GM10847 (cell line): Measurements from ENCODE around the gene RNF26.

ENCODE experiments used
- POLR2A ChIP-seq: IDR thresholded peaks from 2 replicates; pipeline ENCODE4 v1.6.1; 2011; ENCODE audit not compliant: insufficient read length; ENCODE audit errors: extremely low read depth

RNF26 gene

DNA sequence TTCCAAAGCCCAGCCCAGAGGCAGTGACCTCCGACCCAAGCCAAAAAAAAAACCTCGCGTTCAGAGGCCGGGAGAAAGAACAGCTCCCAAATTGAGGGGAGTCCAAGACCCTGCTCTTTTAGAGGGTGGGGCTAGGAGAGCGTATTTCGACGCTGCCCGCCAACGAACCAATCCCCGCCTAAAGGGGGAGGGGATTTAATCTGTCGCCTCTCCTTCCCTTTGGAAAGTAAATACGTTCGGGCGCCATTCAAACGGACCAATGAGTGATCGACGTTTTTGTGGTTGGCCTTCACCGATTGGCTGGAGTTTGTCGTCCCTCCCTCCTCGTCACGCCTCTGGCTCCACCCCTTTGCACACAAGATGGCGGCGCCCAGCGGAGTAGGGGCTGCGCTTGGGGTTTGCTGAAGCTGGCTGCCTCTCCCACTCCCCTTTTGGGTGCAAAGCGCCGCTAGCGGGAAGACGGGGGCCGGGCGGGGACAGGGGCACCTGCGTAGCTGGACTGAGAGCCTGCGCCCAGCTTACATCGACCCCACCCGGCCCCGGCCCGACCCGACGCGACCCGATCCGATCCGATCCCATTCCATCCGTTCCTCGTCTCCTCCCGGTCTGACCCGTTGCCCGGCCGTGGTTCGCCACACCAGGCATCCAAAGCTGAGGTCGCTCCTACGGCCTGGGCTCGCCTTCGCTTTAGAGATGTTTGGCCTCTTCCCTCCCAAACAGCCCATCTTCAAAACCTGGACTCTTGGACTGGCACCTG lies at the start of gene RNF26:
Gene RNF26, plus strand, starts transcription at position 354 of the 757 bp plus-strand sequence. CDS start 596 bp downstream, outside the sequence.
- TF ChIP-seq POLR2A, result peak; percentile 68

- no peak for TF ChIP-seq POLR2A
Observed at GRCh38 chr11:119285431-119285830, 48.9 kb upstream of the RNF26 start.

DNA sequence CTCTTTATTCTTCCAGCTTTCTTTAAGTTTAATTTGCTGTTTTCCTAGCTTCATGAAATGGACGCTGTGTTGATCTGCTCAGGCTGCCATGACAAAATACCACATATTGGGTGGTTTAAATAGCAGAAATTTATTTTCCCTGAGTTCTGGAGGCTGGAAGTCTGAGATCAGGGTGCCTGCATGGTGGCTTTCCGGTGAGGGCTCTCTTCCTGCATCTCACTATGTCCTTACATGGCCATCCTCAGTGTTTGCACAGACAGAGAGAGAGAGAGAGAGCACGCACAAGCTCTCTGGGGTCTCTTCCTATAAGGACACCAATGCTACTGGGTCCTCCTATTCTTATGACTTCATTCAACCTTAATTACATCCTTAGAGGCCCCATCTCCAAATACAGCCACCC lies 46.1 kb upstream of the RNF26 start:
- no peak for TF ChIP-seq POLR2A

DNA sequence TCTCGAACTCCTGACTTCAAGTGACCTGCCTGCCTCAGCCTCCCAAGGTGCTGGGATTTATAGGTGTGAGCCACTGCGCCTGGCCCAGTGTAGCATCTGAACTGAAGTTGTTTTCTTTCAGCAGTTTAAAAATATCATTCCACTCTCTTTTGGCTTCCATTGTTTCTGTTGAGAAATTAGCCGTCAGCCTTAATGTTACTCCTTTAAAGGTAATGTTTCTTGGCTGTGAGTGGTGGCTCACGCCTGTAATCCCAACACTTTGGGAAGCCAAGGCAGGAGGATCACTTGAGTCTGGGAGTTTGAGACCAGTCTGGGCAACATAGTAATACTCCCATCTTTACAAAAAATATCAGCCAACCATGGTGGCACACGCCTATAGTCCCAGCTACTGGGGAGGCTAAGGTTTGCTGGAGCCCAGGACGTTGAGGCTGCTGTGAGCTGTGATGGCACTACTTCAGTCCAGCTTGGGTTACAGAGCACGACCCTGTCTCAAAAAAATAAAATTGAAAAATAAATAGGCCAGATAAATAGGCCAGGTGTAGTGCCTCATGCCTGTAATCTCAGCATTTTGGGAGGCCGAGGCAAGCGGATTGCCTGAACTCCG lies 43.3 kb upstream of the RNF26 start:
- TF ChIP-seq POLR2A, result no peak

DNA sequence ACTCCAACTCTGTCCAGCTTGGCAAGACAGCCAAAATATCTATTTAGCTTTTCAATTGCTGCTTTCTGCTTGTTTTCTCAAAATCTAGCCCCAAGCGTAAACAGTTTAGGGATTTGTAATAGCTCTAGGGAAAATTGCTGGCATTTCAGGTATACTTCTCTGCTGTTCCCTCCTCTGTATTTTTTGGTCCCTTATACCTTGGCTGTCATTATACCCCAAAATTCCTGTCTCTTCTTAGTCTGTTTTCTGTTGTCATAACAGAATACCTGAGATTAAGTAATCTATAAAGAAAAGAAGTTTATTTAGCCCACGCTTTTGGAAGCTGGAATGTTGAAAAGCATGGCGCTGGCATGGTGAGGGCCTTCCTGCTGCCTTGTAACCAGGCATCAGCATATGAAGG lies 40.9 kb upstream of the RNF26 start:
- TF ChIP-seq POLR2A, result no peak

GRCh38 chr11:119295178-119295577 lies 39.1 kb upstream of the RNF26 start:
- no peak for TF ChIP-seq POLR2A

GRCh38 chr11:119297938-119298337 lies 36.4 kb upstream of the RNF26 start:
- TF ChIP-seq POLR2A, result no peak

DNA sequence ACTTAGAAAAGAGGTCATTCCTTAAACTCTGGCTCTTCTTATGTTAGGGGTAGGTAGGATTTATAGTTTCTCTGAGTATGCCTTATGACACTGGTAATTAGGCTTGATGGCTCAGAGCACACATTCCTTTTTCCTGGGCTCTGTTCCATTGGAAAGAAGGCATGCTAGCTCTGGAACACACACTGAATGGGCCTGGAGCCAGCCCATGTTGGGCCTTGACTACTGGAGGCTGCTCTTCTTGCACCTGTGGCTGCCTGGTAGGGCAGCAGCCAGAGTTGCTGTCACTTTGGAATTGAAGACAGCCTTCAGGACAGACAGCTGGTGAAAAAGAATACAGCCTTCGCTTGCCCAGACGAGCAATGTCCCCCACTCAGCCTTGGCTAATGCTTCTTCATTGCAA lies 35.6 kb upstream of the RNF26 start:
- no peak for TF ChIP-seq POLR2A

GRCh38 chr11:119299416-119299815 lies 34.9 kb upstream of the RNF26 start:
- TF ChIP-seq POLR2A, result no peak

DNA sequence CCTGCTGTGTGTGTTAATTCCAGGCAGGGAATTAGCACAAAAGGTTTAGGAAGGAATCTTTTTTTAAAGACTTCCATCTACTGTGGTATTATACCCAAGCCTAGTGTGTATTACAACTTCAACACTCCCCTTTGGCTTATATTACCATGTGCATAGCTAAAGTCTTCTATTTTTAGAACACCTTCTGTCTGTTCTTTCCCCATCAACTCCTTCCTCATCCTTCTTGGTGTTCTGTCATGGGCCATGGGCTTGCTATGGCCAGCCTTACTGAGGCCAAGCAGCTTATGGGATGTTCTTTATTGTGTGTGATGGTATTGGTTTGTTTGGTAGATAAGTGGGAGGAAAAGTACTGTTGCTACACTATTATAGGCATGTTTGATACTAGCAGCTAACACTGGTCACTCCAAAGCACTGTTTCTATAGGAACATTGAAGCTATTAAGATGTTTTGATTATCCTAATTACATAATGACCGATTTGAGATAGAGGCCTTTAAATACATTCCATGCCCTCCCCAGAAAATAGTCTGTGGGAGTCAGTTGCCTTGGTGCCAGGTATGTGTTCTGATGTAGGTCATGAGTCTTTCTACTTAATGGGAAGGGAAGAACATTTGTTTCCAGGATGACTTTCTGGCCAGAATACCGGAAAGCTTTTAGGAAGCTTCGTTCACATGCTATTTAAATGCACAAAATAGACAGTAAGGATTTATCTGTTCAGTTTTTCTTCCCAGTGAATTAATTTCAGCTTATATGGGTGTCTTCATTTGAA lies 33.9 kb upstream of the RNF26 start:
- no peak for TF ChIP-seq POLR2A

GRCh38 chr11:119303227-119303718 lies 31.1 kb upstream of the RNF26 start:
- no peak for TF ChIP-seq POLR2A

GRCh38 chr11:119305556-119306372 lies 28.6 kb upstream of the RNF26 start:
- TF ChIP-seq POLR2A, result no peak

DNA sequence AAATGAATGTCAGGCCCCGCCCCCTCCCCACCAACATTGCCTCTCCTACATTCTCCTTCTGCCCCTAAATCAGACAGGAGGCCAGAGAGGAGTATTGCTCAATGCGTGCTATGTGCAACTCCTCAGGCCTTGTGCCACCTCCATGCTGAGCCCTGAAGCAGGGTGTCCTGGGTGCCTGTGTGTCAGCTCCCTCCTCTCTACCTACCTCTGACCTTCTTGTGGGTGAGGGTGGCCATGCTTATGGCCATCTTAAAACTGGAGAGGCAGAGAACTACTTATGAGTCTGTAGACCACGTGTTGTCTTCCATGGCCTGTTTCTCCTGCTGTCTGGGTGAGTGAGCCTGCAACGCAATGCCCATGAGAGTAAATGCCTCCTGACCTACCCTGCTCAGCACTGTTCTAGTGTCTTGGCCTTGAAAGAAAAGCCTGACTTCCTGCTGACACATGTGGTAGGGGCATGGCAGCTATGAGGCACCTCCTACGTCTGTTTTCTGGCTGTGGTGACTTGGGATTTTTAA lies 27.9 kb upstream of the RNF26 start:
- no peak for TF ChIP-seq POLR2A

GRCh38 chr11:119307219-119307618 lies 27.1 kb upstream of the RNF26 start:
- no peak for TF ChIP-seq POLR2A

DNA sequence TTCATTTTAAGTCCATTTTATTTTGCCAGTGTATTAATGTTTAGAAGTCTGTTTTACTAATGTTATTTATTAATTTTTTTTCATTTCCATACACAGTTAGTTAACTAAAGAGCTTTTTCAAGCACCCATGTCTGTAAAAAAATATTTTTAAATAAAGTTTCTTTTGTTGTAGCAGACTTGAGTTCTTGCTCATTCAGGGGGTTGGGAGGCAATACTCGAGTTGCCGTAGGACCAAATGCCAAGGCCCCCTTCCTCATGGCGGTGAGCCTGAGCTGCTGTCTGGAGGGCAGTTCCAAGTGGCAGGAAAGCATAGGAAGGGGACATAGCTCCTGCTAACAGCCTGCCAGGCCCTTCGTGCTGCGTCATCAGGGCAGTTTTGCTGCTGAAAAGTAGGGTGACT lies 26.4 kb upstream of the RNF26 start:
- no peak for TF ChIP-seq POLR2A
